ENCODE measurements around the gene ATP2A3. TPM values are rescaled to one million over a fixed set of nuclear protein-coding genes. Genes with fewer than 3 reads are reported as not detected.
"Not testable (repeated sequence)": the region's sequence is repeated elsewhere in the genome, so short reads cannot be mapped to it uniquely, and the experiment has no call there.

Gene ATP2A3
- total RNA-seq, 1 experiment from 2014 or later, result 4.5 TPM

GRCh38 chr17:3994221-3994576, 30.0 kb upstream of the ATP2A3 start:
- DNase-seq (ENCODE audit: low spot score), result no peak
- in situ Hi-C loops (cut with HindIII; ENCODE audit: low sequenced_read_pairs), result no loop called here

GRCh38 chr17:3993493-3994220, 29.4 kb upstream of the ATP2A3 start:
- in situ Hi-C loops (cut with HindIII; ENCODE audit: low sequenced_read_pairs), result no loop called here
- no peak for DNase-seq (ENCODE audit: low spot score)

GRCh38 chr17:3992370-3992769, 28.1 kb upstream of the ATP2A3 start:
- DNase-seq (ENCODE audit: low spot score), result no peak
- in situ Hi-C loops (cut with HindIII; ENCODE audit: low sequenced_read_pairs), result no loop called here

- in situ Hi-C loops (cut with HindIII; ENCODE audit: low sequenced_read_pairs); DNase-seq (ENCODE audit: low spot score): not testable (repeated sequence)
These were observed 27.5 kb upstream of the ATP2A3 start for GRCh38 chr17:3991699-3992098.

DNA sequence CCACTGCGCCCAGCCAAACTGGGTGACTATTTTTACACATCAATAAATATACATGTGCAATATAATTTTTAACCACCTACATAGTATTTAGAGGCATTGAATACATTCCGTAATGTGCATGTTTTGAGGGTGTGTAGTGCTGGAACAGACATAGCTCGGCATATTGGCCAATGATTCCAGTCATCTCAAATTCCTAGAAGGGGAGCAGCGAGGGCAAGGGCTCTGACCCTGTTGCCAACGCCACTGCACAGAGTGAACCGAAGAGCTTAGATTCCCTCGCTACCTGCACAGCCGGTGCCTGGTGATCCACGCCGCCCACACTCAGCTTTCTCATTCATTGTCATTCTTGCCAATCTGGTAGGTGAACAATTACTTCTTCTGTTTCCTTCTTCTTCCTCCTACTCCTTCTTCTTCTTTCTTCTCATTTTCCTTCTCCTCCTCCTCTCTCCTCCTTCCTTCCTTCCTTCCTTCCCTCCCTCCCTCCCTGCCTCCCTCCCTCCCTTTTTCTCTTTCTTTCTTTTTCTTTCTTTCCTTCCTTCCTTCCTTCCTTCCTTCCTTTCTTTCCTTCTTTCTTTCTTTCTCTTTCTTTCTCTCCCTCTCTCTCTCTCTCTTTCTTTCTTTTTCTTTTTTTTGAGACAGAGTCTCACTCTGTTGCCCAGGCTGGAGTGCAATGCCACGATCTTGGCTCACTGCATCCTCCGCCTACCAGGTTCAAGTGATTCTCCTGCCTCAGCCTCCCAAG, 26.3 kb upstream of the ATP2A3 start:
- in situ Hi-C loops (cut with HindIII; ENCODE audit: low sequenced_read_pairs), result no loop called here
- DNase-seq (ENCODE audit: low spot score), result no peak

DNA sequence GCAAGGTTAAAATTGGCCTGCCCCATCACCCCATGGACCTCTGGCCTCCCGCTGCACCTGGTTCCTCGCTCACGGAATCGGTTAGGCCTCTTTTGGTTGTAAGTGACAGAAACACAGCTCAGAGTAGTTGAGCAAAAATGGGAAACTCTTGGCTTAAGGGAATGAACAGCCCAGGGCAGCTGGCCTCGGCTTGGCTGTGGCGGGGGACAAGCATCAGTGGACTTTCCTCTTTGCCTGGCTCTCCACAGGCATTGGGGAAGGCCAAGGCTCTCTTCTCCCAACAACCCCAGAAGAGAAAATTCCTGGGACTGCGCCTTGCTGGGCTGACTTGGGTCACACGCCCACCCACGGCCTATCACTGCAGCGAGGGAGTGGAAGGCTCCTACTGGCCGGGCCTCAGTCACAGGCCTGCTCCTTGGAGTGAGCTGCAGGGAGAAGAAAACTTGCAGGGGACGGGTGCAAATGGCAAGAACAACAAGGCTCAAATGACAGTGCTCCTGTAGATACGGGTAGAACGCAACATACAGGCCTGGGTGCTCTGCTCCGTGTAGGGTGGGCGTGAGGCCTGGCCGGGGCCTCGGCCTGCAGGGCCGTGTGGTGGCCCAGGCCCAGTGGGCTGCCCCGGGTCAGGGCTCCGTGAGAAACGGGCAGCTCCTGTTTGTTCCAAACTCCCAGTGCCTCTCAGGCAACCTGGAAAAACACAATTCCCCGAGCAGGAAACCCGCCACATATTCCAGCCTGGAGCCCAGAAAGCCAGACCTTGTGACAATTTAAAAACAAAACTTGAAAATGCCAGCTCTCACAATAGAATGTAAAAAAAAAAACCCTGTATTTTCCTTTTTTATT, 25.0 kb upstream of the ATP2A3 start:
- no peak for DNase-seq (ENCODE audit: low spot score)
- in situ Hi-C loops (cut with HindIII; ENCODE audit: low sequenced_read_pairs), result no loop called here

GRCh38 chr17:3988297-3989040, 24.2 kb upstream of the ATP2A3 start:
- in situ Hi-C loops (cut with HindIII; ENCODE audit: low sequenced_read_pairs), result no loop called here
- DNase-seq (ENCODE audit: low spot score), result no peak

DNA sequence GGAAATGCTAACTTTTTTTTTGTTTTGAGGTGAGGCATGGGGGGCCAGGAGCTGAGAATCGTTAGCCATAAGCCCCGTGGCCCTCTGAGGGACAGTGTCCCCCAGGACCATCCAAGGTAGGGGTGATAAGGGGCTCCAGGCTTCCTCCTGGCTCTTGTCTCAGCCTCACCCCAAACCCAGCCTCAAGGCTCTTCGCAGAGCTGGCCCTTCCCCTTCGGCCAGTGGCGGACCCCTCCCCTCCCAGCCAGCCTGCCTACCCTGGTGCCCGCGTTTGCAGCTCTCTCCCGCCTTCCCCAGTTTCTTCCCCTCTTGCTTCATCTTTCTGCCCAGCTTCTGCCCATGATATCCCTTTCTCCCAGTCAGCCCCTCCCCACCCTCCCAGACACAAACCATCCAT, 22.7 kb upstream of the ATP2A3 start:
- DNase-seq (ENCODE audit: low spot score), result no peak
- in situ Hi-C loops (cut with HindIII; ENCODE audit: low sequenced_read_pairs), result no loop called here

- in situ Hi-C loops (cut with HindIII; ENCODE audit: low sequenced_read_pairs), result no loop called here
These were observed 22.2 kb upstream of the ATP2A3 start for GRCh38 chr17:3986270-3986938.

DNA sequence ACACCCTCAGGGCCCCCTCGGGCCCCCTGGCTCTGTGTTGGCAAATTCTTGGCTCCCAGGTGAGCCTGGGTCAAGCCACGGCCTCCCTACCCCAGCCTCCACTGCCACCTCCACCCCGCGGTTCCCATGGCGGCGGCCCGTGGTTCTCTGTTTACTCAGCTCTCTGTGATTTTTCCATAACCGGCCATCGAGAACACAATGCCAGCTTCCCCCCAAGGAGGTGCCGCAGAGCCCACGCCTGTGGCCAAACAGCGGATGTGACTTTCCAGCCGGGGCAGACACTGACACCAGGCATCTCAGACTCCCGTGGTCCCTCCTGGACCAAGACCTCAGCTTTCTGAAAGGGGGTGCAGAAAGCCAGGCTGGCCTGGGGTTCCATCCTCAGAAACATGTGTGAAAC, 21.6 kb upstream of the ATP2A3 start:
- in situ Hi-C loops (cut with HindIII; ENCODE audit: low sequenced_read_pairs), result no loop called here
- DNase-seq (ENCODE audit: low spot score), result no peak

More at GRCh38 chr17:3986270-3986938, 22.2 kb upstream of the ATP2A3 start:
- DNase-seq (ENCODE audit: low spot score), result no peak

- no peak for DNase-seq (ENCODE audit: low spot score)
- in situ Hi-C loops (cut with HindIII; ENCODE audit: low sequenced_read_pairs), result no loop called here
These were observed 19.6 kb upstream of the ATP2A3 start for GRCh38 chr17:3983606-3984484.

DNA sequence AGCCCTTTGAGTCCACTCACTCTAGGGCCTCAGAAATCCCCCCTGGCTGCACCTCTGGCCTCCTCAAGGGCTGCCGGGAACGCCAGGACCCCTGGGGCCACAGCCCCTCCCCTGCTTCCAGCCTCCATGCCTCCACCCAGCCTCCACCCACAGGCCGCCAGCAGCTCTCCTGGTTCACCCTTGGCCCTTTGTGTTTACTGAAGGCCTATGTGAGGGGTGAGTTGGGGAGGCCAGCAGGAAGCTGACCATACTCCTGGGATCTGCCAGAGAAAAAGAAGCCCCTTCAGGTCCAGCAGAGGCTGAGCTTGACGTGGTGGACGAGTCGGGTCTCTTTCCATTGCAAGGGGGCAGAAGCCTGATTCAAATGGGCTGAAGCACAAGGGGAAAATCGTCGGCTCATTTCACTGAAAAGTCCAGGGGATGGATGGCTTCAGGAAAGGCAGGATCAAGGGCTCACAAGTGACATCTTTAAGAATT, 18.3 kb upstream of the ATP2A3 start:
- no peak for DNase-seq (ENCODE audit: low spot score)
- in situ Hi-C loops (cut with HindIII; ENCODE audit: low sequenced_read_pairs), result no loop called here

DNA sequence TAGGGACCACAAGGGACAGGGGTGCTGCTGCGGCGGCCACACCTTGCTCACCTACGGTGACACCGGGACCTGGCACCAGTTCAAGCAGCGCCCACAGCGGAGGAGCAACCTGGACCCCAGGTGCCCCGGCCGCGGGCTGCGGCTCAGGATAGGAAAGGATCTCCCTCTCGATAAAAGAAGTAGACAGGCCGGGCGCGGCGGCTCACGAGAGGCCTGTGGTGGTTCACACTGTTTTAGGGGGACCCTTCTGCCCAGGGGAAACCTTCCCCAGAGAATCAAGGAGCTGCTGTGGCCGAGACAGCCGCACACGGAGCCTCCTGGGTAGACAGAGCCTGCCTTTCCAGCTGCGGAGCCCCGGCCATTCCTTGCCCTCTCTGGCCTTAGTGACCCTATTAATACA, 17.9 kb upstream of the ATP2A3 start:
- in situ Hi-C loops (cut with HindIII; ENCODE audit: low sequenced_read_pairs), result no loop called here
- no peak for DNase-seq (ENCODE audit: low spot score)

DNA sequence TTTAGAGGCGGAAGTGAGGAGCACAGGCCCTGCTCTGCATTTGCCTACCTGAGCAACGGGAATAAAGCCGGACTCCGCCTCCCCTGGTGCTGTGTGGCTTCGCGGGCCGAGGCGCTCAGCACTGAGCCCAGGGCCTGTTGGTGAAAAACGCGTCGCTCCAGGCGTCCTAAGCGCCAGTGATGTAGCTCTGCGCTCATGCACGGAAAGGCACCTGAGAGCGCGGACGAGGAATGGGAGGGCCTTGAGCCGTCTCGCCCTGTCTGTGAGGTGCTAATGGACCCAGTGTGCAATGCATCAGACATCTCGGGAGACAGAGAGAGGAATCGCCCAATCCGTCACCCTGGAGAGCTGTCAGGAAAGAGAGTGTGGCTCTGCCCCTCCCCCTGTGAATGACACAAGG, 17.2 kb upstream of the ATP2A3 start:
- DNase-seq (ENCODE audit: low spot score), result no peak
- in situ Hi-C loops (cut with HindIII; ENCODE audit: low sequenced_read_pairs), result no loop called here

DNA sequence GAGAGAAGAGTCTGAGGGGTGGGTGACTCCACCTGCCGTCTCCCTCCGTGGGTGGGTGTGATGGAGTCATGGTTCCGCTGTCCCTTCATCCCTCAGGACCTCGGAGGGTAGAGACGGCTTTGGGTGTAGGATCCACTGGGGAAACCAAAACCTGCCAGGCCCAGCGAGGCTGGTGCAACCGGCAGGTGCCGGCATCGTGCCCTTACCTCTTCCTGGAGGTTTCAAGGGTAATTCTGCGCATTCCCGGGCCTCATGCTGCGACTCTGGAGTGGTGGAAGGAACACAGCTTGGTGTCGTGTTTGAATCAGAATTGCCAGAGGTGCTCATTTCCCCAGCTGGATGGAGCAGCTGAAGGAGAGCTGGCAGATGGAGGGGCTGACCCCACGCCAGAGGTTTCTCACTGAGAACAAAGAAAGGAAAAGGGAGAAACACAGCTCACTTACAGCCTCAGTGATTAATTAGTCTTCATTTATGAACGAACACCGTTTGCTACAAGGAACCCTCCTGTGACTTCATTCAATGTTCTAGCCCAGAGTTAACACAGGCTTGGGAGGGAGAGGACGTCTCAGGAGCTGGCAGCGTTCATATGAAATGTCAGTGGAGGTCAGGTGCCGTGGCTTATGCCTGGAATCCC, 16.3 kb upstream of the ATP2A3 start:
- in situ Hi-C loops (cut with HindIII; ENCODE audit: low sequenced_read_pairs), result no loop called here
- DNase-seq (ENCODE audit: low spot score), result no peak

DNA sequence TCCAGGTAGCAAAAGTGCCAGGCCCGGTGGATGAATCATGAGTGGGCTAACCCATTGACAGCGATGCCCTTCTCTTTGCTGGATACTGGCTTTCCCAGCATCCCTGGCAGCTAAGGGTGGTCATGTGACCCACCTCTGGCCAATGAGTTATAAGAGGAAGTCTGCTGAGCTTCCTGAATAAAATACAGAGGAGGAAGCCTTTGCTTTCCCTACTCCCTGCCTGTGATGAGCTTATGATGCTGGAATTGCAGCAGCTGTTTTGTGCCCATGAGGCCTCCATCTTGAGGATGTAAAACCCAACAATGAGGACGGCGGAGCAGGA, 15.0 kb upstream of the ATP2A3 start:
- no peak for DNase-seq (ENCODE audit: low spot score)
- in situ Hi-C loops (cut with HindIII; ENCODE audit: low sequenced_read_pairs), result no loop called here

GRCh38 chr17:3978421-3979289, 14.4 kb upstream of the ATP2A3 start:
- in situ Hi-C loops (cut with HindIII; ENCODE audit: low sequenced_read_pairs), result no loop called here
- no peak for DNase-seq (ENCODE audit: low spot score)
